ENCODE data around the gene SGCA. TPM values are rescaled to one million over a fixed set of nuclear protein-coding genes. Genes with fewer than 3 reads are reported as not detected.

Gene SGCA
- total and polyA plus RNA-seq, 2 of the 13 experiments (the other 11 are each of a cell fraction or from before 2014, with no cell fraction given) = not detected

DNA sequence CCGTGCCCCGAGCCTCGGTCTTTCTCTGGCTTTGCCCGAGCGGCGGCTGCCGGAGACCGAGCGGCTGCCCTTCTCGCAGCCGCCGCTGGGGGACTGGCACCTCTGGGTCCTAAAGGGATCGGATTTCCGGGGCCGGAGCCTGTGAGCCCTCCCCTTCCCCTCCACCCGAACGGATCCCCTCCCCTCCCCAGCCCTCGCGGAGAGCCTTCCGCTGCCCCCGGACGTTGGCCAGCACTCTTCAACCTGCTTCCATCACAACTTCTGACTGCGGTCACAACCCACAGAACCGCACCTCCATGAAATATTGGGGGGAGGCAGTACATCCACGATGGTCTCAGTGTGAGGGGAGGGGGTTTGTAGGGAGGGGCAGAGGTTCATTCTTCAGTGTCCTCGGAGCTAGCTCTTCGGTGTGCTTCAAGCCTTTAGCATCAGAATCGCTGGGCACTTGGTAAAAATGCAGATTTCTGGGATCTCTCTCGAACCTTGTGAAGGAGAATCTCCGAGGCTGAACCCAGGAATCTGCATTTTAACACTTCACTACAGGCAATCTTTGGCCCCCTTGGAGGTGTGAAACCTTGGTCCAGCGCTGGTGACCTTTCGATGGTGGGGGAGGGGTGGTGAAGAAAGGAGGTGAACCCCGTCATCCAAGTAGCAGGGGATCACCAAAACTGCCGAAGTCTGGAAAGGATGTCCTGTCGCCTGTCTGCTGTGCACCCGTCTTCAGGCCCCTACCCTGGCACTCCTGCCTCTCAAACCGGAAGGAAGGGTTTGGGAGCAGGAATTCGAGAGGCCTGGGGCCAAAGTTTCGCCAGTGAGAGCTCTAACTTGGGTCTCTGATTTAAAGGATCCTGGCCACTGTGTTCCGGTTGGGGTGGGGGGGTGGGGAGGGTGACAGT is 14.5 kb upstream of the SGCA start (continued):
- TF ChIP-seq PHF20 (CRISPR knock-in tag; IDR thresholded peaks at IDR 0.05) (peak; percentile 35; the same call in 1 of the 2 replicates), PHF21A (CRISPR knock-in tag; IDR thresholded peaks at IDR 0.05) (peak; percentile 42; the same call in 1 of the 2 replicates), ZIK1 (CRISPR knock-in tag; IDR thresholded peaks at IDR 0.05; ENCODE audit: borderline replicate concordance, low read depth) (0 out of 2 replicates have a peak, but pooled peaks have one; percentile 18), HOXA3 (CRISPR knock-in tag; IDR thresholded peaks at IDR 0.05) (peak; percentile 60), ATF5 (CRISPR knock-in tag; IDR thresholded peaks at IDR 0.05; ENCODE audit: low read depth) (no peak), ZNF280D (CRISPR knock-in tag; IDR thresholded peaks at IDR 0.05) (no peak), GATAD1 (CRISPR knock-in tag; IDR thresholded peaks at IDR 0.05) (0 out of 2 replicates have a peak, but pooled peaks have one; percentile 16), KDM2A (CRISPR knock-in tag; IDR thresholded peaks at IDR 0.05; ENCODE audit: borderline replicate concordance, low read depth) (peak; percentile 65; the same call in 1 of the 2 replicates), ZNF317 (CRISPR knock-in tag; IDR thresholded peaks at IDR 0.05) (0 out of 2 replicates have a peak, but pooled peaks have one; percentile 51), ZNF3 (CRISPR knock-in tag; IDR thresholded peaks at IDR 0.05) (peak; percentile 47; the same call in 1 of the 2 replicates), ZMYM4 (CRISPR knock-in tag; IDR thresholded peaks at IDR 0.05) (peak; percentile 51; the same call in 1 of the 2 replicates), HNRNPL (IDR thresholded peaks at IDR 0.05; ENCODE audit: low read depth, low read length) (0 out of 2 replicates have a peak, but pooled peaks have one; percentile 52), ZNF564 (CRISPR knock-in tag; IDR thresholded peaks at IDR 0.05) (no peak), ZFP90 (CRISPR knock-in tag; IDR thresholded peaks at IDR 0.05; ENCODE audit: borderline replicate concordance) (0 out of 2 replicates have a peak, but pooled peaks have one; percentile 29), ZNF747 (CRISPR knock-in tag; IDR thresholded peaks at IDR 0.05; ENCODE audit: borderline replicate concordance) (no peak), POLR2G (IDR thresholded peaks at IDR 0.05; ENCODE audit: low read depth, low read length) (0 out of 2 replicates have a peak, but pooled peaks have one; percentile 32), ZNF879 (CRISPR knock-in tag; IDR thresholded peaks at IDR 0.05) (no peak), MLX (CRISPR knock-in tag; IDR thresholded peaks at IDR 0.05) (no peak)
- TF ChIP-seq, protein P1, sequence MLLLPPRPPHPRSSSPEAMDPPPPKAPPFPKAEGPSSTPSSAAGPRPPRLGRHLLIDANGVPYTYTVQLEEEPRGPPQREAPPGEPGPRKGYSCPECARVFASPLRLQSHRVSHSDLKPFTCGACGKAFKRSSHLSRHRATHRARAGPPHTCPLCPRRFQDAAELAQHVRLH (CRISPR knock-in tag; IDR thresholded peaks at IDR 0.05; ENCODE audit: borderline replicate concordance, low read depth) = no peak
- TF ChIP-seq, protein P2, sequence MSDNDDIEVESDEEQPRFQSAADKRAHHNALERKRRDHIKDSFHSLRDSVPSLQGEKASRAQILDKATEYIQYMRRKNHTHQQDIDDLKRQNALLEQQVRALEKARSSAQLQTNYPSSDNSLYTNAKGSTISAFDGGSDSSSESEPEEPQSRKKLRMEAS (IDR thresholded peaks at IDR 0.05) = peak; percentile 72; the same call in 1 of the 2 replicates
- TF ChIP-seq, protein P3, sequence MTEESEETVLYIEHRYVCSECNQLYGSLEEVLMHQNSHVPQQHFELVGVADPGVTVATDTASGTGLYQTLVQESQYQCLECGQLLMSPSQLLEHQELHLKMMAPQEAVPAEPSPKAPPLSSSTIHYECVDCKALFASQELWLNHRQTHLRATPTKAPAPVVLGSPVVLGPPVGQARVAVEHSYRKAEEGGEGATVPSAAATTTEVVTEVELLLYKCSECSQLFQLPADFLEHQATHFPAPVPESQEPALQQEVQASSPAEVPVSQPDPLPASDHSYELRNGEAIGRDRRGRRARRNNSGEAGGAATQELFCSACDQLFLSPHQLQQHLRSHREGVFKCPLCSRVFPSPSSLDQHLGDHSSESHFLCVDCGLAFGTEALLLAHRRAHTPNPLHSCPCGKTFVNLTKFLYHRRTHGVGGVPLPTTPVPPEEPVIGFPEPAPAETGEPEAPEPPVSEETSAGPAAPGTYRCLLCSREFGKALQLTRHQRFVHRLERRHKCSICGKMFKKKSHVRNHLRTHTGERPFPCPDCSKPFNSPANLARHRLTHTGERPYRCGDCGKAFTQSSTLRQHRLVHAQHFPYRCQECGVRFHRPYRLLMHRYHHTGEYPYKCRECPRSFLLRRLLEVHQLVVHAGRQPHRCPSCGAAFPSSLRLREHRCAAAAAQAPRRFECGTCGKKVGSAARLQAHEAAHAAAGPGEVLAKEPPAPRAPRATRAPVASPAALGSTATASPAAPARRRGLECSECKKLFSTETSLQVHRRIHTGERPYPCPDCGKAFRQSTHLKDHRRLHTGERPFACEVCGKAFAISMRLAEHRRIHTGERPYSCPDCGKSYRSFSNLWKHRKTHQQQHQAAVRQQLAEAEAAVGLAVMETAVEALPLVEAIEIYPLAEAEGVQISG (CRISPR knock-in tag; IDR thresholded peaks at IDR 0.05) = peak; percentile 44; the same call in 1 of the 2 replicates
